HS-5 (cell line): ENCODE results near the gene EMP3.
A peak's percentile ranks its signal among the peaks of the same experiment; 100 is the strongest.

Experiments
- DNase-seq: peaks from one replicate; pipeline ENCODE4 v3.0.0-alpha.2; 2012; ENCODE audit warnings: low read depth

The EMP3 gene

GRCh38 chr19:48318286-48318987 is 6.9 kb upstream of the EMP3 start:
- no peak for DNase-seq

GRCh38 chr19:48319647-48320541 is 5.5 kb upstream of the EMP3 start:
- no peak for DNase-seq

GRCh38 chr19:48321372-48321621 is 4.1 kb upstream of the EMP3 start:
- DNase-seq = peak; percentile 65

GRCh38 chr19:48321622-48322591 is 3.4 kb upstream of the EMP3 start:
- peak; percentile 88 for DNase-seq

- no peak for DNase-seq
Measured at GRCh38 chr19:48329167-48329891, 4.0 kb downstream of the EMP3 start.

- DNase-seq = no peak
Measured at GRCh38 chr19:48330012-48330681, 4.8 kb downstream of the EMP3 start.

GRCh38 chr19:48332351-48332661 is 7.0 kb downstream of the EMP3 start:
- DNase-seq = no peak

- no peak for DNase-seq
Measured at GRCh38 chr19:48332662-48333466, 7.5 kb downstream of the EMP3 start.

GRCh38 chr19:48333467-48334384 is 8.4 kb downstream of the EMP3 start:
- DNase-seq = no peak

- DNase-seq = no peak
Measured at GRCh38 chr19:48338253-48338755, 13.0 kb downstream of the EMP3 start.

- DNase-seq = no peak
Measured at GRCh38 chr19:48338802-48339503, 13.6 kb downstream of the EMP3 start.

GRCh38 chr19:48340995-48341394 is 15.6 kb downstream of the EMP3 start:
- DNase-seq = no peak

- no peak for DNase-seq
Measured at GRCh38 chr19:48341515-48342413, 16.4 kb downstream of the EMP3 start.

- no peak for DNase-seq
Measured at GRCh38 chr19:48342414-48342738, 17.0 kb downstream of the EMP3 start.

GRCh38 chr19:48342841-48343540 is 17.6 kb downstream of the EMP3 start:
- no peak for DNase-seq

- DNase-seq = no peak
Measured at GRCh38 chr19:48344892-48345291, 19.5 kb downstream of the EMP3 start.

GRCh38 chr19:48346191-48346590 is 20.8 kb downstream of the EMP3 start:
- DNase-seq = no peak
